Prostate gland (tissue), 2 donors: ENCODE measurements around the gene ATP2C2.

Source experiments
- POLR2A ChIP-seq: fragments of 450-650 bp; IDR thresholded peaks from one replicate; pipeline ENCODE4 v1.6.1; 2016; ENCODE audit warnings: antibody characterized with exemption, mild to moderate bottlenecking
- TF ChIP-seq, protein P1 (sequence below), 4 experiments: fragments of 200-600 bp in 2 of 4; fragments of 450-650 bp in 2 of 4; sonication (generic) in 2 of 4; IDR thresholded peaks; 1 replicate in 3 of 4; 2 replicates in 1 of 4; pipeline ENCODE4 v1.5.1; 2016 to 2019; ENCODE audit warnings: antibody characterized with exemption in 4 of 4, mild to moderate bottlenecking in 2 of 4, moderate library complexity in 2 of 4

- TF ChIP-seq, protein P1, sequence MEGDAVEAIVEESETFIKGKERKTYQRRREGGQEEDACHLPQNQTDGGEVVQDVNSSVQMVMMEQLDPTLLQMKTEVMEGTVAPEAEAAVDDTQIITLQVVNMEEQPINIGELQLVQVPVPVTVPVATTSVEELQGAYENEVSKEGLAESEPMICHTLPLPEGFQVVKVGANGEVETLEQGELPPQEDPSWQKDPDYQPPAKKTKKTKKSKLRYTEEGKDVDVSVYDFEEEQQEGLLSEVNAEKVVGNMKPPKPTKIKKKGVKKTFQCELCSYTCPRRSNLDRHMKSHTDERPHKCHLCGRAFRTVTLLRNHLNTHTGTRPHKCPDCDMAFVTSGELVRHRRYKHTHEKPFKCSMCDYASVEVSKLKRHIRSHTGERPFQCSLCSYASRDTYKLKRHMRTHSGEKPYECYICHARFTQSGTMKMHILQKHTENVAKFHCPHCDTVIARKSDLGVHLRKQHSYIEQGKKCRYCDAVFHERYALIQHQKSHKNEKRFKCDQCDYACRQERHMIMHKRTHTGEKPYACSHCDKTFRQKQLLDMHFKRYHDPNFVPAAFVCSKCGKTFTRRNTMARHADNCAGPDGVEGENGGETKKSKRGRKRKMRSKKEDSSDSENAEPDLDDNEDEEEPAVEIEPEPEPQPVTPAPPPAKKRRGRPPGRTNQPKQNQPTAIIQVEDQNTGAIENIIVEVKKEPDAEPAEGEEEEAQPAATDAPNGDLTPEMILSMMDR (IDR thresholded peaks at IDR 0.05): no peak
- TF ChIP-seq POLR2A: no peak
Observed at GRCh38 chr16:84358601-84359295, 9.6 kb upstream of the ATP2C2 start.
